ENCODE results near the gene PBX4. TPM values are rescaled to one million over a fixed set of nuclear protein-coding genes. Genes with fewer than 3 reads are reported as not detected.
"Not testable (repeated sequence)": the region's sequence is repeated elsewhere in the genome, so short reads cannot be mapped to it uniquely, and the experiment has no call there.

PBX4 gene
- total RNA-seq, 1 donor from 2014 or later = 21.8 TPM

- ATAC-seq (ENCODE audit: low read depth) (no peak), DNase-seq (no peak)
- Mint-ChIP-seq H3K27ac (no peak overlapping the region), H3K4me1 (peaks cover 36% of the 10 kb centered on the region), H3K4me3 (no peak overlapping the region), H3K36me3 (ENCODE audit: low read depth) (peaks cover 17% of the 10 kb centered on the region), H3K27me3 (no peaks in the 10 kb centered on the region), H3K9me3 (no peaks in the 10 kb centered on the region)
- no peak for TF ChIP-seq CTCF (IDR thresholded peaks at IDR 0.05)
- CTCF ChIA-PET = no interaction called here
- POLR2A ChIA-PET = interaction anchor here (0.7 to 1.3 kb wide), 4 partner anchors 9 to 623 kb away, joined by 6 to 11 read pairs (median 9); no protein-coding TSS in a partner anchor
- intact Hi-C loops (cut with micrococcal nuclease) = loop anchor here (2.0 to 10.0 kb wide), 2 partner anchors 235 to 281 kb away; partner anchors contain the start of gene ZNF93
These were observed 1.3 kb upstream of the PBX4 start for GRCh38 chr19:19619849-19620210.

DNA sequence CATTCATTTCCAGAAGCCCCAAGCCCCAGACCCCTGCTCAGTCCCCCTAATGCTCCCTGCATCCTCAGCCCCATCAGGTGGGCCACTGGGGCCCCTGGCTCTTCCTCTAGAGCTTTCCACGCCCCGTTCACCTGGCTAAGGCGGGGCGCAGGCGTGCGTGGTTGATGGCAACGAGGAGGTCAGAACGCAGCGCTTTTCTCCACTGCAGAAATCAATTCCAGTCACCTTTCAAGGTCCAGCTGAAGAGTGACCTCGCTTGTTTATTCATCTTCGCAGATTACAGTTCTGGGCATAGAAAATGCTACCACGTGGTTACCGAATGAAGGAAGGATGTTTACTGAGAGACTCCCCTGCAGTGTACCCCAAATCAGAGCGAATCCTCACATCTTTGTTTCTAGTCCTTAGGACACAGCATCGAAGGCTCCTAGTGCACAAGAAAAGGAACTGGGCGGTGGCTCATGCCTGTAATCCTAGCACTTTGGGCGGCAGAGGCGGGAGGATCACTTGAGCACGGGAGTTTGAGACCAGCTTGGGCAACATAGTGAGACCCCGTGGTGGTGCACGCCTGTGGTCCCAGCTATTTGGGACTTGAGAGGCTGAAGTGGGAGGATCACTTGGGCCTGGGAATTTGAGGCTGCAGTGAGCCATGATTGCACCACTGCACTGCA is 828 bp upstream of the PBX4 start:
- no peak for ATAC-seq (ENCODE audit: low read depth)
- ChIA-PET CTCF (no interaction called here), POLR2A (interaction anchor here (0.6 to 1.0 kb wide), 5 partner anchors 9 to 624 kb away, joined by 3 to 11 read pairs (median 8); no protein-coding TSS in a partner anchor)
- TF ChIP-seq CTCF (IDR thresholded peaks at IDR 0.05) = no peak
- H3K4me3 Mint-ChIP-seq = peak overlapping the region; percentile 81
- no peaks in the 10 kb centered on the region for H3K9me3 Mint-ChIP-seq
- peak overlapping the region; percentile 83 for H3K27ac Mint-ChIP-seq
- H3K27me3 Mint-ChIP-seq = no peaks in the 10 kb centered on the region
- intact Hi-C loops (cut with micrococcal nuclease) = loop anchor here (2.0 to 10.0 kb wide), 2 partner anchors 235 to 281 kb away; partner anchors contain the start of gene ZNF93
- DNase-seq = no peak
- H3K4me1 Mint-ChIP-seq = peaks cover 36% of the 10 kb centered on the region
- H3K36me3 Mint-ChIP-seq (ENCODE audit: low read depth) = peaks cover 14% of the 10 kb centered on the region

DNA sequence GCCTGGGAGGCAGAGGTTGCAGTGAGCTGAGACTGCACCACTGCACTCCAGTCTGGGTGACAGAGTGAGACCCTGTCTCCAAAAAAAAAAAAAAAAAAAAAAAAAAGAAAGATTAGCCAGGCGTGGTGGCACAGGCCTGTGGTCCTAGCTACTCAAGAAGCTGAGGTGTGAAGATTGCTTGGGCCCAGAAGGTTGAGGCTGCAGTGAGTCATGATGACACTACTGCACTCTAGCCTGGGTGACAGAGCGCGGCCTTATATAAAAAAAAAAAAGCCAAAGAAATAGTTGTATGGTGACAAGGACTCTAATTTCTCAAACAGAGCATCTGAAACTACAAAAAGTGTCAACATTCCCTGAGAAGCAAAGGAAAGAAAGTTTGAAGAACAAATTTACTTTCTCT is 3.4 kb downstream of the PBX4 start:
- H3K27me3 Mint-ChIP-seq = no peaks in the 10 kb centered on the region
- intact Hi-C loops (cut with micrococcal nuclease) = loop anchor here (10.0 kb wide), 1 partner anchor 230 kb away; no protein-coding TSS in a partner anchor
- DNase-seq (no peak), ATAC-seq (ENCODE audit: low read depth) (no peak)
- POLR2A ChIA-PET = interaction anchor here (0.6 to 1.3 kb wide), 8 partner anchors 13 to 251 kb away, joined by 3 to 14 read pairs (median 4); partner anchors contain the start of gene ZNF101
- peaks cover 39% of the 10 kb centered on the region for H3K4me1 Mint-ChIP-seq
- H3K9me3 Mint-ChIP-seq = no peaks in the 10 kb centered on the region
- peaks cover 2% of the 10 kb centered on the region for H3K36me3 Mint-ChIP-seq (ENCODE audit: low read depth)
- CTCF ChIA-PET = no interaction called here
- H3K27ac Mint-ChIP-seq = peak overlapping the region; percentile 69
- peak overlapping the region; percentile 58 for H3K4me3 Mint-ChIP-seq
- no peak for TF ChIP-seq CTCF (IDR thresholded peaks at IDR 0.05)

- Mint-ChIP-seq H3K4me1 (peaks cover 30% of the 10 kb centered on the region), H3K36me3 (ENCODE audit: low read depth) (peaks cover 9% of the 10 kb centered on the region), H3K9me3 (no peaks in the 10 kb centered on the region), H3K4me3 (no peak overlapping the region), H3K27ac (no peak overlapping the region), H3K27me3 (no peaks in the 10 kb centered on the region)
- DNase-seq = no peak
- intact Hi-C loops (cut with micrococcal nuclease) = loop anchor here (10.0 kb wide), 1 partner anchor 229 kb away; no protein-coding TSS in a partner anchor
- TF ChIP-seq CTCF (IDR thresholded peaks at IDR 0.05) = no peak
- CTCF ChIA-PET = no interaction called here
- POLR2A ChIA-PET = no interaction called here
- ATAC-seq (ENCODE audit: low read depth) = no peak
These were observed 5.0 kb downstream of the PBX4 start for GRCh38 chr19:19613506-19613905.

DNA sequence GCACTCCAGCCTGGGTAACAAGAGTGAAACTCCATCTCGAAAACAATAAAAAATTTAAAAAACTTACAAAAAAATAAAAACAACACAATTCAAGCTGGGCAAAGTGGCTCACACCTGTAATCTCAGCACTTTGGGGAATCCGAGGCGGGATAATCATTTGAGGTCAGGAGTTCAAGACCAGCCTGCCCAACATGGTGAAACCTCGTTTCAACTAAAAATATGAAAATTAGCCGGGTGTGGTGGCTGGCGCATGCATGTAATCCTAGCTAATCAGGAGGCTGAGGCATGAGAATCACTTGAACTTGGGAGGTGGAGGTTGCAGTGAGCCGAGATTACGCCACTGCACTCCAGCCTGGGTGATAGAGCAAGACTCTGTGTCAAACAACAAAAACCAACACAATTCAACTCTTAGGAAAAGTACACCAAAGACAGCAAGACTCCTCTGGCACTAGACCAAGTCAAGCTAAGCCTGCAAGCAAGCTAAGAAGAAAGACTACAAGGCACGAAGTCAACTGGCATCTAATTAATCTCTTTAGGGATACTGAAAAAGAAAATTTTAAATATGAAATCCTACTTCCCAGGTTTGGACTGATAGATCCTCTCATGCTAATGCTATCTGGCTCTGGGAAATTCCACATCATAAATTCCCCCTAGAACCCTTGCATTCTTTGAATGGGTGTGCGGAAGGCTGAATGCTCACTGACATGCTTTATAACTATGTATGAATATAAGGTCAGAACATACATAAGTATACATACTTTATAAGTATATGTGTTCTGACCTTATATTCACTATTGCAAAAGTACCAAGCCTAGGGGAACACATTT is 7.9 kb downstream of the PBX4 start:
- Mint-ChIP-seq H3K27ac (no peak overlapping the region), H3K36me3 (ENCODE audit: low read depth) (peaks cover 17% of the 10 kb centered on the region), H3K27me3 (no peaks in the 10 kb centered on the region), H3K4me3 (no peak overlapping the region), H3K4me1 (peaks cover 21% of the 10 kb centered on the region), H3K9me3 (no peaks in the 10 kb centered on the region)
- ChIA-PET CTCF (no interaction called here), POLR2A (interaction anchor here (0.6 to 0.8 kb wide), 3 partner anchors 9 to 58 kb away, joined by 3 to 8 read pairs (median 3); no protein-coding TSS in a partner anchor)
- DNase-seq (no peak), ATAC-seq (ENCODE audit: low read depth) (no peak)
- intact Hi-C loops (cut with micrococcal nuclease) = loop anchor here (10.0 kb wide), 1 partner anchor 226 kb away; no protein-coding TSS in a partner anchor
- TF ChIP-seq CTCF (IDR thresholded peaks at IDR 0.05) = no peak

DNA sequence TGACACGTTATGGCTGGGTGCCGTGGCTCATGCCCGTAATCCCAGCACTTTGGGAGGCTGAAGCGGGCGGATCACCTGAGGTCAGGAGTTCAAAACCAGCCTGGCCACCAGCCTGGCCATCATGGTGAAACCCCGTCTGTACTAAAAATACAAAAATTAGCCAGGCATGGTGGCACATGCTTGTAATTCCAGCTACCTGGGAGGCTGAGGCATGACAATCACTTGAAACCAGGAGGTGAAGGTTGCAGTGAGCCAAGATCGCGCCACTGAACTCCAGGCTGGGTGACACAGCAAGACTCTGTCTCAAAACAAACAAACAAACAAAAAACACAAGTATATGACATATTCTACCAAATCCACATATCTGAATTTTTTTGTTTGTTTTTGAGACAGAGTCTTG is 11.8 kb downstream of the PBX4 start:
- CTCF ChIA-PET; H3K27ac Mint-ChIP-seq; H3K9me3 Mint-ChIP-seq; ATAC-seq (ENCODE audit: low read depth); DNase-seq; H3K27me3 Mint-ChIP-seq; H3K4me3 Mint-ChIP-seq: not testable (repeated sequence)
- H3K4me1 Mint-ChIP-seq = peaks cover 26% of the 10 kb centered on the region
- intact Hi-C loops (cut with micrococcal nuclease) = loop anchor here (1.0 kb wide), 1 partner anchor 12 kb away; the partner anchor contains the start of gene PBX4
- peaks cover 18% of the 10 kb centered on the region for H3K36me3 Mint-ChIP-seq (ENCODE audit: low read depth)
- POLR2A ChIA-PET = interaction anchor here (0.9 kb wide), 1 partner anchor 22 kb away, joined by 3 read pairs; the partner anchor contains the start of gene LPAR2
